HG03439 (cell line): ENCODE results near the gene PPDPF.
"Not testable (repeated sequence)": the region's sequence is repeated elsewhere in the genome, so short reads cannot be mapped to it uniquely, and the experiment has no call there.

Source experiments
- ATAC-seq: cut with Tn5 transposase; IDR thresholded peaks from one replicate; pipeline ENCODE4 v1.9.1; 2021; ENCODE audit warnings: mild to moderate bottlenecking, moderate library complexity; ENCODE audit not compliant: unreplicated experiment

The PPDPF gene

DNA sequence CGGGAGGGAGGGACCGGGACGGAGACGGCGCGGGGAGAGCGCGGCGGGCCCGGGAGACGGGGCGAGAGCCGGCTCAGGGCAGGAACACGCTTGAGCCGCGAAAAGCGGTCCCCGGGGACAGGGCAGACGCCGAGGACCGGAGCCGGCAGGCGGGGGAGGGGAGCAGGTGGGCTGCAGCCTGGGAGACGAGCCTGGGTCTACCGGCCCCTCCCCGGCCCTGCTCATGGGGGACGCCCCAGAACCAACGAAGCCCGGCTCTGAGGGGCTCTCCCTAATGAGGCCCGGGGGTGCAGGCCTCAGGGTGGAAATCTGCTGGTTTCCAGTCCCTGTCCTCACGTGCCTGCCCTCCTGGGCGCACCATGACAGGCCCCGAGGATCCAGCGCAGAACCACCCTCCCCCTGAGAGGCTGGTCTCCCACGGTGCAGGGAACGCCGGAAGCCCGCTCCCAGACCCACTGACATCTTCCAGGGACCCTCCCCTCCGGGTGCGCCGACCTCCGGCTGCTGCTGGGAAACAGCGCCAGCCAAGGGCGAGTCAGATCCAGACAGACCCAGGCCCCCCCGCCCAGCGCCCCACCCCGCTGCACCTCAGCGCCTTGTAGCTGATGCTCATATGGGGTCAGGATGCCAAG lies 21.1 kb upstream of the PPDPF start:
- ATAC-seq: no peak

DNA sequence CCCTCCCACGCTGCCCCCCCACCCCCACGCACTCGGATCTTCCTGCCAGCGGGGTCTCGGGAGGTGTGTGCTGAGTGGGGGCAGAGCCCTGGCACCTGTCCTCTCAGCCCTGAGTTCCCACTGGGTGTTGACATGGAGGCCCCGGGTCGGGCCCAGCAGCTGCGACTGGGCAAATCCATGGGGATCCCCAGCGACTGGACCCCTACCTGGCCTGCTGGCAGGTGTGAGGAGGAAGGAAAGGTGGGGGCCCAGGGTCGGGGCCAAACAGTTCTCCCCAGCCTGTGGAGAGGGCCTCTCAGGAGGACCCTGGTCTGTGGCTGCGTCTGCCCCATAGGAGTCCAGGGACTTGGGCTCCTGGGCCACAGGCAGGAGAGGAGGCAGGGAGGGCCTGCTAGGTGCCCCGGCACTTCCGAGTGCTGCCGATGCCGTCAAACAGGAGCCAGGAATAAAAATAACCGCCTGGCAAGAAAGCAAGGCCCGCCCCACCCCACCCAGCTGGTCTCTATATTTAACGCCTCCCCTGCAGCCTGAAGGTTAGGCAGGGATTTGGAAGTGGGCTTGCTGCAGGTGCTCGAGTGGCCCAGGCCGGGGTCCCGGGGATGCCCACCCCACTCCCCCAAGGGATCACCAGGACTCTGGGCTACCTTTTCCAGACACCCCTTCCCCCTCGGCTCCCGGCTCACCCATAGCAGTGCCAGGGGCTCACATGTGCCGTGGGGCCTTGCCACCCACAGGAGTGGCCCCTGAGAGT lies 20.2 kb upstream of the PPDPF start:
- ATAC-seq: no peak

DNA sequence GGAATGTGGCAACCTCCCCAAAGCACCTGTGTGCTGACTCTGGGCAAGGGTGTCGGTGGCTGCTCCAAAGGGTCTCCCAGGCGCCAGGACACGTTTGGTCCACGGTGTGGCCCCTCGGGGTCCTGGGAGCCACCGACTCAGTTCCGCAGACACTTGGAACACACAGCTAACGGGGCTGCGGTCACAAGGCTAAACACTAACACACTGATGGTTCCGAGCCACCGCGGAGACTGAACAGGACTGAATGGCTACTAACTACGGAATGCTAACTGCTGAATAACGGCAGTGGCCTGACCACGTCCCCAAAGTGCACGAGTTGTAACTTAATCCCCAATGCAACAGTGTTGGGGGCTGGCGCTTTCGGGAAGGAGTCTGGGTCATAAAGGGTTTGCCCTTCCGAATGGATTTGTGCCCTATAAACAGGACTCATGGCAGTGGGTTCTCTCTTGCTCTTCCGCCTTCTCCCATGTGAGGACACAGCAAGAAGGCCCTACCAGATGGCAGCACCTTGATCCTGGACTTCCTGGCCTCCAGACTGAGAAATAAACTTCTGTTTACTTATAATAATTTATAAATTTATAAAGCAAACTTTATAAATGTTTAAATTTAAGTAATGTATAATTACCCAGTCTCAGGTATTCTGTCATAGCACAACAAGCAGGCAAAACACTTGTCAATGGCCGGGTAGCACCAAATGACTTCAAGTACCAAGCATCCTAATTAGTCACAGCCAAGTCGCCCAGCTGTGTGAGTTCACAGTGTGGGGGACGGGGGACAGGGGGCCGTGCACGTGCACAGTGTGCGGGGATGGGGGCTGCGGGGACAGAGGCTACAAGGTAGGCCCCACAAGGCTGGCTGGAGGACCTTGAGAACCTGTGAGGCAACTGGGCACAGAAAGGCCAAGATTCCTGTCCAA lies 19.4 kb upstream of the PPDPF start:
- ATAC-seq: no peak

DNA sequence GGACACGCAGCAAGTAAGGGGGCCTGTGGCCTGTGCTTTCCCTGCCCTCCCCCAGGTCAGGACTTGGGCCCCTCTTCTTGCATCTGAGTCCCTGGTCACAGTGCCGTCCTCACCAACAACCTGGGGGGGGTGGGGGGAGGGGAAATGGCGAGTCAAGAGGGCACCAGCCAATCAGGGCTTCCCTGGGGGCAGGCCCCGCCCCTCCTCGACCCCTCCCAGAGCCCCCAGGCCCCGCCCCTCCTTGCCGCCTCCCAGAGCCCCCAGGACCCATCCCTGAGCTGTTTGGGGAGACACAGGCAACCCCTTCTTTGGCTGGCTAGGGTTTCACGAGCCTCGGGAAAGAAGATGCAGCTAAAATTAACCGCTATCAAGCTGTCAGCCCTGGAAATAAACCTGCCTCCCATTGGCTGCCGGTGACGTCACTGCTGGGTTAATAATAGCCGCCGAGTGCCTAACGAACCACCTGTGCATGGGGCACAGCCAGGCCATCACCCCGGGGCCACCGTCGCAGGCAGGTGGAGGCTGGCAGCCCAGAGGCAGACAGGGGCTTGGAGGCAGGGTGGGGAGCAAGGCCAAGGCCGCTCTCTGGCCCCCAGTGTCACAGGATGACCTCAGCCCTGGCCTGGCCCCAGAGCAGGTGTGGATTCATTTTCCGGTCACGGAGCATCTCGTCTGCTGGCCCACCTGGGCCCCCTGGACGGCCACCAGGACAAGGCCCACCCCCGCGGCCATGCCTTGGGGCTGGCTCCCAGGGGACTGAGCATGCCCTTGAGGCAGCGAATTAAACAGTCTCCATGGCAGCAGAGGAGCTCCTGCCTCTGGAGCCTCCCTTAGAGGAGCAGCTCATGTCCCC lies 18.5 kb upstream of the PPDPF start:
- no peak for ATAC-seq

DNA sequence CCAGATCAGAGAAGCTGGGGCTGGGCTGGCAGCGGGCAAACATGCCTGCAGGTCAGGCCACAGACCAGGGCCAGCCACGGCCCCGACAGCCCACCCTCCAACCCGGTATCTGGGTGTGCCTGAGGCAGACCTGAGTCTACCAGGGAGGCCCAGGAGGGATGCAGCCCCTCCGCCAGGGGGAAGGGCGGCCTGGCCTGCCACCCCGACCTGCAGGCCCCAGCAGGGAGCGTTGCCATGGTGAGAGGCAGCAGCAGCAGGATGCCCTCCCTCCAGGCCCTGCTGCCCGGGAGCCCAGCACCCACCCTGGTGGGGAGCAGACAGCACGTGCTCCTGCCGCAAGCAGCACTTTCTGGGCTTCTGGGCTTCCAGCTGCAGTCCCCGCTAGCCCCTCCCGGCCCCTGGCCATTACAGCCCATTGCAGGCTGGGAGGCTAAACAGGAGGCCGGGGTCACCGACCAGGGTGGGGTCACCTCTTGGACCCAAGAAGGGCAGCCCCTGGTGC lies 17.8 kb upstream of the PPDPF start:
- ATAC-seq: no peak

DNA sequence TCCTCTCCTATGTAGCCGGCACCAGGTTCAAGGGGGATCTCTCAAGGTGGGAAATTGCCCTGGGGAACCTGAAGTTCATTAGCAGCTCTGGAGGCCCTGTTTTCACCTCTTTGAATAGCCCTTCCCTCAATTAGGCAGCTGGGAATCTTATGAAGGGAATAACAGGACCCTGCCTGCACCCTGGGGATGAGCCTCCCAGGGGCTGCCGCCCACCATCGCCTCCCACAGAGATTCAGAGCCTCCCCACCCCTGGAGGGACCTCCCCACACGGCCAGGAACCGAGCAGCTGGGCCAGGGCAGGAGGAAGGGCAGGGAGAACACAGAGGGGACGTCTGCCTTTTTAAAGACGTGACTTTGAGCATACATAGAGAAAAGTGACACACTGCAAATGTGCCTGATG lies 17.0 kb upstream of the PPDPF start:
- ATAC-seq: no peak

DNA sequence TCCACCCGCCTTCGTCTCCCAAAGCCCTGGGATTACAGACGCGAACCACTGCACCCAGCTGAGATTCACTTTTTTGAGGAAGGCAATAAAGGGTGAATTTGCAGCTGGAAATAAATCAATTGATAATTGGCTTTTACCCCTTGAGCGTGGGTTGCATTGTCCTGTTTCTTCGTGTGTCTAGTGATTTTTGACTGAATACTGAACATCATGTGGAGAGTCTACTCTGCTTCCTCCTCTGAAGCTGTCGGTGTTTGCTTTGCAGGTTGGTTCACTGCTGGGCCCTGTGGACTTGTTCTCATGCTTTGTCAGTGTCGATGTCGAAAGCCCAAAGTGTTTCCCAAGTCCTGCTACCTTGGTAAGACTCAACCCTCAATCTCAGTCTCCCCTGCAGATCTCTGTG lies 15.9 kb upstream of the PPDPF start:
- ATAC-seq: no peak

DNA sequence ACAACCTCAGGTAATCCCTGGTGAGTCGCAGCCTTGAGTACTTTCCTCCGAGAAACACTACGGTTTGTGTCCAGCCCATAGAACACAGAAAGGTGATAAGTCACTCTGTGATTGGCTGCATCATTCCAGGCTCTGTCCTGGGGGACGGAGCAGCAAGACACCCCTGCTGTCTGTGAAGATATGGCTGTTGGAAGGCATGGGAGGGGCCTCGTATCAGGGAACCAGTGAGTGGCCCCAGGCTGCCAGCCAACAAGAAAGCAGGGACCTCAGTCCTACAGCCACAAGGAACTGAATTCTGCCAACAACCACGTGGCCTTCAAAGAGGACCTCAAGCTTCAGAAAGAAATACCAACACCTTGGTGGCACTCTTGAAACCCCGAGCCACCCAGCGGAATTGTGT lies 15.3 kb upstream of the PPDPF start:
- no peak for ATAC-seq

DNA sequence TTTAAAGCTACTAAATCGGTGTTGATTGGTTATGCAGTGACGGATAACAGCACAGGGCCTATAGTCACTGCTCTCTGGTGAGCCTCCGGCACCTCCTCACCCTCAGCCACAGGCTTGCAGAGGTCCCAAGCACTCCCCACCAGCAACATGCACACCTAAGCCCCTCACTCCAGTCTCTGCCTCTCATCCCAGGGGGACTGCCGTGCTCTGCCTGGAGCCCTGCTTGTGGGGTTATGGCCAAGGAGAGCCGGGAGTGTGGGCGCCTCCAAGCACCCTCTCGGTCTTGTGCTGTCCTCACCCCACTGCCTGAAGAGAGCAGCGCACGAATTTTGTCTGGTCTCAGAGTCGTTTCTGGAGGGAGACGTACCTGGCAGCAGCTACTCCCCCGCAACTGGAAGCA lies 14.8 kb upstream of the PPDPF start:
- ATAC-seq: no peak

DNA sequence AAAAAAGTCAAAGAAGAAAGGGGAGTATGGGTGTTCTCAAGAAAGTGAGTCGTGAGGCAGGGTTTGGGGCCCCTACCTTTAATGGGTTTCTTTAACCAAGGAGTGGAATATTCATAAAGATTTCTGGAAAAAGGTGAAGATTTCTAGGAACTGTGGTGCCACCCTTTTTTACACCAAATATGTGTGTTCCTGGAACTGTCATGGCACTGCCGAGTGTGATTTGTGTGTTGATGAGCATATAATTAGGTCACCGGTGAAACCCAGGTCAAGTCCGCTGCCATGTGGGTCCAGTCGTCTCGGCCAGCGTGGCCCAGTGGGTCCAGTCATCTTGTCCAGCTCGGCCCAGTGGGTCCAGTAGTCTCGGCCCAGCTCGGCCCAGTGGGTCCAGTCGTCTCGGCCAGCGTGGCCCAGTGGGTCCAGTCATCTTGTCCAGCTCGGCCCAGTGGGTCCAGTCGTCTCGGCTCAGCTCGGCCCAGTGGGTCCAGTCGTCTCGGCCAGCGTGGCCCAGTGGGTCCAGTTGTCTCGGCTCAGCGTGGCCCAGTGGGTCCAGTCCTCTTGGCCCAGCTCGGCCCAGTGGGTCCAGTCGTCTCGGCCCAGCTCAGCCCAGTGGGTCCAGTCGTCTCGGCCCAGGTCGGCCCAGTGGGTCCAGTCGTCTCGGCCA lies 13.4 kb upstream of the PPDPF start:
- ATAC-seq: no peak

DNA sequence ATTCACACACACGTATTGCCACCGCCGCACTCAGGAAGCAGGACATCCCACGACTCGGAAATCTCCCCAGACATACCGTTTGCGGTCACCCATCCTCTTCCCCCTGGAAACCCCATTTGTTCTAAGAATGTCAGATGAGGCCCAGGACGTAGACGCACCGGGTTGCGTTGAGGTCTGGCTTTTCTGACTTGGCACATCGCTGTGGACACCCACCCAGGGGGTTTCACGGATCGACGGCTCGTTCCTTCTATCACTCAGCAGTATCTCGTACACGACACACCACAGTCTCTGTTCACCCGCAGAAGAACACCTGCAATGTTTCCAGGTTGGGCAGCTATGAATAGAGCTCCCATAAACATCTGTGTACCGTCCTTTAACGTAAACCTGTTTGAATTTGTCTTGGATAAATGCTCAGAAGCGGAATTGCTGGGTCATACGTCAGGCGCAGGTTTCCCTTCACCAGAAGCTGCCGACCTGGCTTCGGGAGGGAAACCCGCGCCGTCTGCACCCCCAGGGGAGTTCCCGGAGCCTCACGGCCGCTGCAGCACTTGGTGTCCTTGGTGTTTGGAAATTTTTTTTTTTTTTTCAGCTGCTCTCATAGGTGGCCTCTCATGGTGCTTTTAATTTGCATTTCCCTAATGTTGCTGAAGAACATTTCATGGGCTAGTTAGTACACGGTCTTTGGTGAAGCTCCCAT lies 12.3 kb upstream of the PPDPF start:
- ATAC-seq: no peak

DNA sequence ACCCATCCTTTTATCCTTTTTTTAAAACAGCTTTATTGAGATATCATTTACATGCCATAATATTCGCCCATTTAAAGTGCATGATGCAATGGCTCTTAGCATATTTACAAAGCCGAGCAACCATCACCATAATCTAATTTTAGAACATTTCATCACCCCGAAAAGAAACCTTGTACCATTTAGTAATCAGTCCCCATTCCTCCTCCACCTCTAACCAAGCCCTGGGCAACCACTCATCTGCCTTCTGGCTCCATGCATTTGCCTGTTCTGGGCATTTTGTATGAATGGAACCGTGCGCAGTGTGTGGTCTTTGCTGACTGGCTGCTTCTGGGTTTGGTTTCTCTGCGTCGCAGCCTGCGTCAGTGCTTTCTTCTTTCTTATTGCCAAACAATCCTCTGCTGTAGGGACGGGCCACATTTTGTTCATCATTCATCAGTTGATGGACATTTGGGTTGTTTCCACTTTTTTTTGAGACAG lies 11.4 kb upstream of the PPDPF start:
- ATAC-seq: no peak

DNA sequence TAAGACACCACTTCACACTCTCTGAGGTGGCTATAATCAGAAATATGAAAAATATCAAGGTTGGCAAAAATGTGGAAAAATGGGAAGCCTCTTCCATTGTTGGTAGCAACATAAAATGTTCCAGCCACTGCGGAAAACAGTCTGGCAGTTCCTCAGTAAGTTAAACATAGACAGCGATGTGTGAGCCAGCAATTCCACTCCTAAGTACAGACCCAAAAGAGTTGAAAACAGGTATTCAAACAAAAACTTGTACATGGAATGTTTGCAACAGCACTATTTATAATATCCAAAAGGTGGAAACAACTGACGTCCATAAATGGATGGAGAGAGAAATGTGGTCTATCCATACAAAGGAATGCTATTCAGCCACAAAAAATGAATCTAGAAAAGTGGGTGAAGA lies 7.4 kb upstream of the PPDPF start:
- ATAC-seq: no peak

DNA sequence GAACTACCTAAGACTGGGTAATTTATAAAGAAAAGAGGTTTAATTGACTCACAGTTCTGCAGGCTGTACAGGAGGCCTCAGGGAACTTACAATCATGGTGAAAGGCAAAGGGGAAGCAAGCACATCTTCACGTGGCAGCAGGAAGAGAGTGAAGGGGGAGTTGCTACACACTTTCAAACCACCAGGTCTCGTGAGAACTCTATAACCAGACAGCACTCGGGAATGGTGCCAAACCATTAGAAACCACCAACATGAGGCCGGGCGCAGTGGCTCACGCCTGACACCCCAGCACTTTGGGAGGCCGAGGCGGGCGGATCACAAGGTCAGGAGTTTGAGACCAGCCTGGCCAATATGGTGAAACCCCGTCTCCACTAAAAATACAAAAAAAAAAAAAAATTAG lies 6.0 kb upstream of the PPDPF start:
- ATAC-seq: not testable (repeated sequence)

DNA sequence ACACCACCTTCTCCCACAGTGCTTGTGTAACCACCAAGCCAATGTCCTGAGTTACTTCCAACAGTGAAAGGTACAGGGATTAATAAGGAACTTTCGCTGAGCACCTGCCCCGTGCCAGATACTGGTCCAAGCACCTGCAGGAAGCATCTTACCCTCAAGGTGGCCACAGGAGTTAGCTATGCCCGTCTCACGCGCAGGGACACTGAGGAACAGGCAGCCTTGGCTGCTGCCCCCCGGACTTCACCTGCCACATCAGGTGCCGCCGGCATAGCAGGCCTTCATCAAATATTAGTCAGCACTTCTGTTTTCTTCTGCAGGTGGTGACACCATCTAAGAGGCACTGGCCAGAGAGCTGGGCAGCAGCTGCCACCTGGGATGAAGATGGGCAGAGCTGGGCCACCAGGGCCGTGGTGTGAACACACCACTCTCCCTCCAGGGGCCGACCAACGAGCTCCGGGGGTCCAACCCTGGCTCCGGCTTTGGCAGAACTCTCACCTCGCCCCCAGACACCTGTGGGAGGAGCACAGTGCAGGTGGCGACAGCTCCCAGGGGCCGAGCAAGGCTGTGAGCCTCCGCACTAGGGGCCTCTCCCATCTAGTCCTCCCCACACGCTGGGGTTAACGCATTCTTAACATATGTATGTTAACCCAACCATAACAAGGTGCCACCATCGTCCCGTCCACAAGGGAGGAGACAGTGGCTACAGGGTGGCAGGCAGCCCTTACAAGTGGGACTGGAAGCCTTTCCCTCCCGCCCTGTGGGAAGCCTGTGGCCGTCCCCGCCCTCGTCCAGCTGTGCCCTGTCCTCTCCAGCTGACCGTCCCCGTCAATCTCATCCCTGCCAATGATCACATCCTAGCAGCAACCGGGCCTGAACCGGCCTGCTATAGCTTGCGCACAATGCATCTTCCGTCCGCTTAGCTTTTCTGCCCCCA lies 2.9 kb upstream of the PPDPF start:
- ATAC-seq: no peak

DNA sequence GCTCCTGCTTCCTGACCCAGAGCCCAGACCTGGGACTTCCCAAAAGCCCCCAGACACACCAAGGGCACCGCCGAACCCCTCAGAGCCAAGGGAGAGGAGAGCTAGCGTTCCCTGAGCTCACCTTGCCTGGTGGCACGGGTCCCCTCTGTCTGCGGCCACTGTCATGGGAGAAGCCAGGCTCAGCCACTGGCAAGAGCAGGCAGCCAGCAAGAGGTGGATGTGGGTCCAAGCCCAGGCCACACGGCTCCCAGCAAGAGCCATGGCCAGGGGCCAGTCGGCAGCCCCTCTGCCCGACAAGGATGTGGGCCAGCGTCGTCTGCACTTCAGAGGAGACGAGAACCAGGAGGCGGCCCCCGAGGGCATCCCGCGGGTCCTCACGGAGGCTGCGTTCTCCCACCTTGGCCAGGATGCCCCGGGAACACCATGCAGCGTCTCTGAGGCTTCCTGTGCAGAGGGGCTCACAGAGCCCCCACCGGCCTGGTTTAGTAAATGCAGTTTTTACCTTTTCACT lies 2.2 kb upstream of the PPDPF start:
- ATAC-seq: no peak

DNA sequence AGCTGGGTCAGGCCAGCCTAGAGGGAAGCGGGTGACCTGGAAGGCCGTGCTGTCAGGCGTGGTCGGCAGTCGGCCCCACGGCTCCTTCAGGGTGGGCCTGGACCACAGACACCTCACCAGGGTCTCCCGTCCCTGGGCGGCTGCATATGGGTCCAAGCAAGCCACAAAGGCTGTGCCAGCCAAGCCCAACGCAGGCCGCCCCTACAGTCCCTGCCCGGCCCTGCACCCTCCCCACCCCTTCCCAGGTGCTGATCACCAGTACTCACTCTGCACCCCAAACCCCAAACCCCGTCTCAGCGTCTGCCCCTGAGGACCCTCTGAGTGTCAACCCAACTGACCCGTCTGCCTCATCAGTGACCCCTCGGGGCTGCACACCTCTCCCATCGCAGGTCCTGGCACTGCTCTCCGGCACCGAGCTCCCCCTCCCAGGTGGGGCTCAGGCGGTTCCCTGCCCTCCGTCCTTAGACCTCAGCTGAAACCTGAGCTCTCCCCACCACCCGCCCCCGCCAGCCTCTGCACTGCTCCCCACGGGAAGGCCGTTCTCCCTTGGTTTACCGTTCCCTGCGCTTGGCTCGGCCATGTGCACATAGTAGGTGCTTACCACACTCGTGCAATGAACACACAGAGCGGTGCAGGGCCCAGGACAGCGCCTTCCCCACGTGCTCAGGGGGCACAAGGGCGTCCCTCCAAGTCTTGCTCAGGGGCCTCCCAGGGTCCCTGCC lies 1.5 kb upstream of the PPDPF start:
- ATAC-seq: no peak
